ENCODE measurements around the gene GPR155. TPM values are rescaled to one million over a fixed set of nuclear protein-coding genes. Genes with fewer than 3 reads are reported as not detected.
A peak's percentile ranks its signal among the peaks of the same experiment; 100 is the strongest.
"Not testable (repeated sequence)": the region's sequence is repeated elsewhere in the genome, so short reads cannot be mapped to it uniquely, and the experiment has no call there.

Gene GPR155
- total RNA-seq, 6 experiments from 2014 or later: 3.2 to 8.3 (median 4.4) TPM

GRCh38 chr2:174487820-174488162 lies 962 bp upstream of the GPR155 start:
- H3K27ac Mint-ChIP-seq: peak overlapping the region; percentile 33; the same call in 1 of the 2 replicates
- H3K4me3 Mint-ChIP-seq: peak overlapping the region; percentile 94
- no peaks in the 10 kb centered on the region for H3K9me3 Mint-ChIP-seq
- DNase-seq: no peak
- no peak for TF ChIP-seq CTCF (IDR thresholded peaks at IDR 0.05)
- no peaks in the 10 kb centered on the region for H3K27me3 Mint-ChIP-seq (ENCODE audit: insufficient read depth)
- H3K36me3 Mint-ChIP-seq (ENCODE audit: low read depth): no peaks in the 10 kb centered on the region
- H3K4me1 Mint-ChIP-seq (ENCODE audit: low read depth): peaks cover 18% of the 10 kb centered on the region

GRCh38 chr2:174487108-174487819 lies 435 bp upstream of the GPR155 start:
- Mint-ChIP-seq H3K4me3 (peak overlapping the region; percentile 94), H3K9me3 (no peaks in the 10 kb centered on the region), H3K4me1 (ENCODE audit: low read depth) (peaks cover 18% of the 10 kb centered on the region), H3K27me3 (ENCODE audit: insufficient read depth) (no peaks in the 10 kb centered on the region), H3K27ac (peak overlapping the region; percentile 90), H3K36me3 (ENCODE audit: low read depth) (no peaks in the 10 kb centered on the region)
- TF ChIP-seq CTCF (IDR thresholded peaks at IDR 0.05): no peak
- peak; percentile 97 for DNase-seq

GRCh38 chr2:174485788-174486562 lies 854 bp downstream of the GPR155 start:
- peak; percentile 29 for DNase-seq
- Mint-ChIP-seq H3K27me3 (ENCODE audit: insufficient read depth) (no peaks in the 10 kb centered on the region), H3K27ac (peak overlapping the region; percentile 66), H3K9me3 (no peaks in the 10 kb centered on the region), H3K36me3 (ENCODE audit: low read depth) (no peaks in the 10 kb centered on the region), H3K4me1 (ENCODE audit: low read depth) (peaks cover 18% of the 10 kb centered on the region), H3K4me3 (peak overlapping the region; percentile 94)
- no peak for TF ChIP-seq CTCF (IDR thresholded peaks at IDR 0.05)

GRCh38 chr2:174485045-174485444 lies 1.8 kb downstream of the GPR155 start:
- not testable (repeated sequence) for H3K27me3 Mint-ChIP-seq (ENCODE audit: insufficient read depth); H3K9me3 Mint-ChIP-seq; DNase-seq; H3K36me3 Mint-ChIP-seq (ENCODE audit: low read depth); H3K27ac Mint-ChIP-seq
- H3K4me3 Mint-ChIP-seq: 0 out of 2 replicates have a peak overlapping the region, but pooled peaks have one; percentile 25
- H3K4me1 Mint-ChIP-seq (ENCODE audit: low read depth): peaks cover 18% of the 10 kb centered on the region

- no peak for DNase-seq
- Mint-ChIP-seq H3K4me3 (0 out of 2 replicates have a peak overlapping the region, but pooled peaks have one; percentile 25), H3K9me3 (no peaks in the 10 kb centered on the region), H3K36me3 (ENCODE audit: low read depth) (no peaks in the 10 kb centered on the region), H3K4me1 (ENCODE audit: low read depth) (peaks cover 18% of the 10 kb centered on the region), H3K27me3 (ENCODE audit: insufficient read depth) (no peaks in the 10 kb centered on the region), H3K27ac (no peak overlapping the region)
- TF ChIP-seq CTCF (IDR thresholded peaks at IDR 0.05): no peak
Observed at GRCh38 chr2:174484573-174484972, 2.3 kb downstream of the GPR155 start.

- Mint-ChIP-seq H3K9me3 (no peaks in the 10 kb centered on the region), H3K4me3 (no peak overlapping the region), H3K27me3 (ENCODE audit: insufficient read depth) (no peaks in the 10 kb centered on the region), H3K36me3 (ENCODE audit: low read depth) (no peaks in the 10 kb centered on the region), H3K4me1 (ENCODE audit: low read depth) (peaks cover 18% of the 10 kb centered on the region), H3K27ac (no peak overlapping the region)
- TF ChIP-seq CTCF (IDR thresholded peaks at IDR 0.05): no peak
- DNase-seq: no peak
Observed at GRCh38 chr2:174482854-174483253, 4.0 kb downstream of the GPR155 start.
